SK-N-SH (cell line): Measurements from ENCODE around the gene NR2F6. TPM values are rescaled to one million over a fixed set of nuclear protein-coding genes. Genes with fewer than 3 reads are reported as not detected.

Experiments used
- CTCF ChIA-PET: fragments of 300-600, 350-600 bp; formaldehyde crosslinking; extraction: SDS; loops from one replicate; lab custom pipeline; 2021; lab: Yijun Ruan, JAX
- POLR2A ChIA-PET: fragments of 350-600 bp; sonication (Branson Sonifier 250); formaldehyde crosslinking; extraction: SDS; loops from one replicate; lab custom pipeline; 2020; ENCODE audit warnings: antibody characterized with exemption, inconsistent platforms; lab: Yijun Ruan, JAX
- DNase-seq: peaks from one replicate; pipeline ENCODE4 v3.0.0; 2012
- H2AFZ ChIP-seq: fragments of 200-600 bp; sonication (generic); 2 replicates; pipeline ENCODE4 v1.8.1; 2016; ENCODE audit warnings: antibody characterized with exemption, mild to moderate bottlenecking, low read depth
- H3F3A ChIP-seq: fragments of 200-600 bp; sonication (generic); replicated peaks from 2 replicates; pipeline ENCODE3; 2016; ENCODE audit warnings: antibody characterized with exemption, mild to moderate bottlenecking; ENCODE audit not compliant: insufficient read depth
- H3K27ac ChIP-seq, 2 experiments: fragments of 200-500 bp in 1 of 2; fragments of 200-600 bp in 1 of 2; sonication (Bioruptor generic) in 1 of 2; sonication (generic), shearing (Covaris generic) in 1 of 2; 2 replicates each; pipeline versions ENCODE4 v1.5.1 to v1.6.1; 2014 to 2016; ENCODE audit warnings: low read depth in 2 of 2, inconsistent platforms in 1 of 2, low read length in 1 of 2, mild to moderate bottlenecking in 1 of 2, mixed read lengths in 1 of 2
- H3K27me3 ChIP-seq: fragments of 200-600 bp; sonication (generic), shearing (Covaris generic); 2 replicates; pipeline ENCODE4 v1.6.1; 2016; ENCODE audit warnings: mixed run types; ENCODE audit not compliant: insufficient read depth
- H3K36me3 ChIP-seq, 2 experiments: fragments of 200-500 bp in 1 of 2; fragments of 200-600 bp in 1 of 2; sonication (Bioruptor generic) in 1 of 2; sonication (generic) in 1 of 2; replicated peaks in 1 of 2; 2 replicates each; pipeline versions ENCODE3 to v1.5.1; 2014 to 2016; ENCODE audit warnings: low read length in 1 of 2, mild to moderate bottlenecking in 1 of 2; ENCODE audit not compliant: insufficient read depth in 2 of 2, control insufficient read depth in 1 of 2
- H3K4me1 ChIP-seq, 2 experiments: fragments of 200-500 bp in 1 of 2; fragments of 200-600 bp in 1 of 2; sonication (Bioruptor generic) in 1 of 2; sonication (generic), shearing (Covaris generic) in 1 of 2; 2 replicates each; pipeline versions ENCODE4 v1.5.1 to v1.6.1; 2014 to 2016; ENCODE audit warnings: low read depth in 1 of 2, low read length in 1 of 2, mixed run types in 1 of 2; ENCODE audit not compliant: insufficient read depth in 2 of 2, control insufficient read depth in 1 of 2
- H3K4me2 ChIP-seq: fragments of 200-600 bp; sonication (generic), shearing (Covaris generic); 2 replicates; pipeline ENCODE4 v1.6.1; 2017; ENCODE audit warnings: mixed run types
- H3K4me3 ChIP-seq, 2 experiments: fragments of 200-500 bp in 1 of 2; fragments of 200-600 bp in 1 of 2; sonication (Bioruptor generic) in 1 of 2; sonication (generic), shearing (Covaris generic) in 1 of 2; 2 replicates each; pipeline versions ENCODE4 v1.5.1 to v1.8.1; 2014 to 2016; ENCODE audit warnings: low read depth in 2 of 2, inconsistent platforms in 1 of 2, low read length in 1 of 2, mild to moderate bottlenecking in 1 of 2, mixed read lengths in 1 of 2, moderate library complexity in 1 of 2
- H3K79me2 ChIP-seq: fragments of 200-600 bp; sonication (generic); 2 replicates; pipeline ENCODE4 v1.8.1; 2017; ENCODE audit warnings: mild to moderate bottlenecking; ENCODE audit not compliant: insufficient read depth
- H3K9ac ChIP-seq: fragments of 200-600 bp; sonication (generic); 2 replicates; pipeline ENCODE4 v1.6.1; 2017; ENCODE audit warnings: mixed run types
- H3K9me2 ChIP-seq: fragments of 200-600 bp; sonication (generic); 2 replicates; pipeline ENCODE4 v1.6.1; 2017; ENCODE audit warnings: mixed run types
- H3K9me3 ChIP-seq: fragments of 200-600 bp; sonication (generic); 2 replicates; pipeline ENCODE4 v1.6.1; 2017; ENCODE audit warnings: mixed run types, mild to moderate bottlenecking, moderate library complexity
- H4K20me1 ChIP-seq: fragments of 200-600 bp; sonication (generic); 2 replicates; pipeline ENCODE4 v1.6.1; 2017; ENCODE audit warnings: mild to moderate bottlenecking, mixed run types; ENCODE audit not compliant: insufficient read depth
- ELF1 ChIP-seq: IDR thresholded peaks from 2 replicates; pipeline ENCODE4 v1.4.0; 2012
- GABPA ChIP-seq: IDR thresholded peaks from 2 replicates; pipeline ENCODE4 v1.4.0; 2012; ENCODE audit warnings: low read depth, mild to moderate bottlenecking
- IRF3 ChIP-seq: fragments of 150-350 bp; IDR thresholded peaks from 2 replicates; pipeline ENCODE4 v1.6.1; 2016; ENCODE audit warnings: mild to moderate bottlenecking, low read depth, low read length
- JUND ChIP-seq: IDR thresholded peaks from 2 replicates; pipeline ENCODE4 v1.4.0; 2012
- MAX ChIP-seq: IDR thresholded peaks from 2 replicates; pipeline ENCODE4 v1.4.0; 2012; ENCODE audit warnings: low read depth
- NFIC ChIP-seq: IDR thresholded peaks from 2 replicates; pipeline ENCODE4 v1.4.0; 2012; ENCODE audit warnings: borderline replicate concordance
- PBX3 ChIP-seq: IDR thresholded peaks from 2 replicates; pipeline ENCODE4; 2012
- RFX5 ChIP-seq: IDR thresholded peaks from 2 replicates; pipeline ENCODE4 v1.6.1; 2012; ENCODE audit warnings: mild to moderate bottlenecking, improper control_type of control experiment, low read length
- TAF1 ChIP-seq: IDR thresholded peaks from 2 replicates; pipeline ENCODE4 v1.6.1; 2012; ENCODE audit warnings: low read depth, mild to moderate bottlenecking, low read length, moderate library complexity, borderline replicate concordance
- TCF12 ChIP-seq: IDR thresholded peaks from 2 replicates; pipeline ENCODE4 v1.4.0; 2012
- YY1 ChIP-seq: IDR thresholded peaks from 2 replicates; pipeline ENCODE4 v1.4.0; 2012; ENCODE audit warnings: low read depth, mild to moderate bottlenecking
- WGBS: methylation state at CpG from one replicate; pipeline ENCODE4 v1.1.6; 2017; ENCODE audit warnings: low lambda C conversion rate; 5-methylcytosine and 5-hydroxymethylcytosine counted together
- polyA plus RNA-seq, 3 experiments: library from polyadenylated mRNA; depleted of rRNA; stranded (reverse); fragments of >200 nt; gene quantifications; 2 replicates each; pipeline ENCODE4 v1.2.3, GENCODE V29; 2012

Gene NR2F6
- polyA plus RNA-seq, 1 of the 3 experiments (the other 2 are of a cell fraction) = 37.3 TPM

GRCh38 chr19:17229890-17230289, 15.8 kb downstream of the NR2F6 start:
- H3K9me2 ChIP-seq = no peaks in the 10 kb centered on the region
- peaks cover 14% of the 10 kb centered on the region for H4K20me1 ChIP-seq
- H2AFZ ChIP-seq = no peak overlapping the region
- H3K9ac ChIP-seq = no peak overlapping the region
- DNase-seq = no peak
- no peaks in the 10 kb centered on the region for H3K9me3 ChIP-seq
- no peak overlapping the region for H3K4me3 ChIP-seq
- no peak overlapping the region for H3K27ac ChIP-seq
- TF ChIP-seq PBX3 (no peak), NFIC (0 out of 2 replicates have a peak, but pooled peaks have one; percentile 28), JUND (no peak)
- ChIA-PET CTCF (no interaction called here), POLR2A (no interaction called here)
- peaks cover 30% of the 10 kb centered on the region for H3K79me2 ChIP-seq
- 88% methylated on average over 3 of the region's 3 CpGs for WGBS
- H3F3A ChIP-seq = peaks cover 13% of the 10 kb centered on the region
- H3K4me1 ChIP-seq = peaks cover 9% of the 10 kb centered on the region in 2 experiments; a peak in 3 of 4 replicates
- H3K36me3 ChIP-seq = peaks cover 12 to 23% of the 10 kb centered on the region in 2 experiments
- no peaks in the 10 kb centered on the region for H3K27me3 ChIP-seq
- H3K4me2 ChIP-seq = no peak overlapping the region

- Histone ChIP-seq H3K4me2 (no peak overlapping the region), H3K4me3 (no peak overlapping the region), H3F3A (peaks cover 13% of the 10 kb centered on the region), H3K36me3 (peaks cover 12 to 18% of the 10 kb centered on the region in 2 experiments), H3K9me2 (no peaks in the 10 kb centered on the region), H3K4me1 (peaks cover 0 to 3% of the 10 kb centered on the region in 2 experiments; a peak in 1 of 4 replicates), H2AFZ (no peak overlapping the region), H3K27me3 (no peaks in the 10 kb centered on the region), H3K79me2 (peaks cover 10% of the 10 kb centered on the region; the same call in 1 of the 2 replicates), H3K27ac (no peak overlapping the region), H4K20me1 (no peaks in the 10 kb centered on the region), H3K9me3 (no peaks in the 10 kb centered on the region), H3K9ac (no peak overlapping the region)
- ChIA-PET POLR2A (interaction anchor here (3.3 kb wide), 1 partner anchor 12 kb away, joined by 33 read pairs; the partner anchor contains the start of gene USE1), CTCF (interaction anchor here (0.7 to 1.4 kb wide), 5 partner anchors 22 to 161 kb away, joined by 3 to 5 read pairs (median 3); no protein-coding TSS in a partner anchor)
- TF ChIP-seq JUND (no peak), TAF1 (no peak), YY1 (no peak), IRF3 (no peak), TCF12 (no peak), ELF1 (no peak), RFX5 (no peak), GABPA (no peak), PBX3 (no peak), MAX (no peak)
- no peak for DNase-seq
- 91% methylated on average over 12 of the region's 13 CpGs for WGBS
These were observed 17.8 kb downstream of the NR2F6 start for GRCh38 chr19:17227798-17228367.
